Parathyroid adenoma (tissue), 2 donors: ENCODE data around the gene GTF2H1.

Experiments
- H2AFZ ChIP-seq: fragments of 300-600 bp; sonication (generic); one replicate; pipeline ENCODE4 v1.7.0; 2017; ENCODE audit warnings: antibody characterized with exemption, mild to moderate bottlenecking
- H3K27ac ChIP-seq: fragments of 300-600 bp; sonication (generic); one replicate; pipeline ENCODE4 v1.7.0; 2017
- H3K27me3 ChIP-seq: fragments of 300-600 bp; sonication (generic); one replicate; pipeline ENCODE4 v1.7.0; 2017; ENCODE audit warnings: low read length; ENCODE audit not compliant: control insufficient read depth, insufficient read depth
- H3K36me3 ChIP-seq: fragments of 300-600 bp; sonication (generic); one replicate; pipeline ENCODE4 v1.7.0; 2017; ENCODE audit warnings: low read length; ENCODE audit not compliant: control insufficient read depth, insufficient read depth
- H3K4me1 ChIP-seq: fragments of 300-600 bp; sonication (generic); one replicate; pipeline ENCODE4 v1.7.0; 2017; ENCODE audit warnings: control low read depth
- H3K4me2 ChIP-seq: fragments of 300-600 bp; sonication (generic); one replicate; pipeline ENCODE4 v1.7.0; 2017; ENCODE audit warnings: low read length
- H3K4me3 ChIP-seq: fragments of 300-600 bp; sonication (generic); one replicate; pipeline ENCODE4 v1.7.0; 2017; ENCODE audit warnings: low read depth, low read length
- H3K79me2 ChIP-seq: fragments of 300-600 bp; sonication (generic); one replicate; pipeline ENCODE4 v1.7.0; 2017; ENCODE audit warnings: control low read depth
- H3K9ac ChIP-seq: fragments of 300-600 bp; sonication (generic); one replicate; pipeline ENCODE4 v1.7.0; 2017; ENCODE audit warnings: mild to moderate bottlenecking
- H3K9me3 ChIP-seq: fragments of 300-600 bp; sonication (generic); one replicate; pipeline ENCODE4 v1.7.0; 2017; ENCODE audit warnings: low read length; ENCODE audit not compliant: control insufficient read depth
- CTCF ChIP-seq: fragments of 300-600 bp; sonication (generic); IDR thresholded peaks from one replicate; pipeline ENCODE4 v1.7.0; 2017; ENCODE audit warnings: antibody characterized with exemption, mild to moderate bottlenecking
- donor health status: primary hyperparathyroidism.

The GTF2H1 gene

DNA sequence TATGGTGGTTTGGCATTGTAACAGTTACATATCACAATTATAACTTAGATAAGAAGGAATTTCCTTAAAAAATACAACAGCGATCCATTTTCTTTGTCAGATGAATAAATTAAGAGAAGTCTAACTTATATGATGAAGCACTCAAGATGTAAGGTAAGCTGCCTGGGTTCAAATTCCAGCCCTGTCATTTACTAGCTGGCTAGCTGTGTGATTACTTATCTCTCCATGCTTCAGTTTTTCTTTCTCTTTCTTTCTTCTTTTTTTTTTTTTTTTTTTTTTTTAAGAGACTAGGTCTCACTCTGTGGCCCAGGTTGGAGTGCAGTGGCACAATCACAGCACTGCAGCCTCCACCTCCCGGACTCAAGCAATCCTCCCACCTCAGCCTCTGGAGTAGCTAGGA, 49.8 kb downstream of the GTF2H1 start:
- no peak for TF ChIP-seq CTCF
- Histone ChIP-seq H3K27me3 (no peaks in the 10 kb centered on the region), H3K4me2 (no peak overlapping the region), H3K36me3 (no peaks in the 10 kb centered on the region), H3K4me3 (no peak overlapping the region), H3K9me3 (no peaks in the 10 kb centered on the region), H3K27ac (no peak overlapping the region), H3K9ac (no peak overlapping the region), H3K79me2 (no peaks in the 10 kb centered on the region), H3K4me1 (no peaks in the 10 kb centered on the region), H2AFZ (no peak overlapping the region)

GRCh38 chr11:18374956-18375355, 52.6 kb downstream of the GTF2H1 start:
- H3K27me3 ChIP-seq: no peaks in the 10 kb centered on the region
- no peak overlapping the region for H3K27ac ChIP-seq
- no peak overlapping the region for H3K4me3 ChIP-seq
- H2AFZ ChIP-seq: no peak overlapping the region
- no peaks in the 10 kb centered on the region for H3K4me1 ChIP-seq
- H3K9ac ChIP-seq: no peak overlapping the region
- TF ChIP-seq CTCF: no peak
- H3K4me2 ChIP-seq: no peak overlapping the region
- H3K36me3 ChIP-seq: no peaks in the 10 kb centered on the region
- no peaks in the 10 kb centered on the region for H3K79me2 ChIP-seq
- no peaks in the 10 kb centered on the region for H3K9me3 ChIP-seq

GRCh38 chr11:18375941-18376340, 53.6 kb downstream of the GTF2H1 start:
- Histone ChIP-seq H3K4me3 (no peak overlapping the region), H3K4me2 (no peak overlapping the region), H3K9ac (no peak overlapping the region), H3K36me3 (no peaks in the 10 kb centered on the region), H2AFZ (no peak overlapping the region), H3K4me1 (no peaks in the 10 kb centered on the region), H3K79me2 (no peaks in the 10 kb centered on the region), H3K9me3 (no peaks in the 10 kb centered on the region), H3K27me3 (no peaks in the 10 kb centered on the region), H3K27ac (no peak overlapping the region)
- TF ChIP-seq CTCF: no peak

- H3K9me3 ChIP-seq: no peaks in the 10 kb centered on the region
- no peak for TF ChIP-seq CTCF
- H3K27ac ChIP-seq: no peak overlapping the region
- H3K27me3 ChIP-seq: no peaks in the 10 kb centered on the region
- no peak overlapping the region for H3K9ac ChIP-seq
- peaks cover 10% of the 10 kb centered on the region for H3K4me1 ChIP-seq
- H3K4me2 ChIP-seq: no peak overlapping the region
- H2AFZ ChIP-seq: no peak overlapping the region
- no peaks in the 10 kb centered on the region for H3K36me3 ChIP-seq
- no peaks in the 10 kb centered on the region for H3K79me2 ChIP-seq
- H3K4me3 ChIP-seq: no peak overlapping the region
Measured at GRCh38 chr11:18379201-18379600, 56.8 kb downstream of the GTF2H1 start.

DNA sequence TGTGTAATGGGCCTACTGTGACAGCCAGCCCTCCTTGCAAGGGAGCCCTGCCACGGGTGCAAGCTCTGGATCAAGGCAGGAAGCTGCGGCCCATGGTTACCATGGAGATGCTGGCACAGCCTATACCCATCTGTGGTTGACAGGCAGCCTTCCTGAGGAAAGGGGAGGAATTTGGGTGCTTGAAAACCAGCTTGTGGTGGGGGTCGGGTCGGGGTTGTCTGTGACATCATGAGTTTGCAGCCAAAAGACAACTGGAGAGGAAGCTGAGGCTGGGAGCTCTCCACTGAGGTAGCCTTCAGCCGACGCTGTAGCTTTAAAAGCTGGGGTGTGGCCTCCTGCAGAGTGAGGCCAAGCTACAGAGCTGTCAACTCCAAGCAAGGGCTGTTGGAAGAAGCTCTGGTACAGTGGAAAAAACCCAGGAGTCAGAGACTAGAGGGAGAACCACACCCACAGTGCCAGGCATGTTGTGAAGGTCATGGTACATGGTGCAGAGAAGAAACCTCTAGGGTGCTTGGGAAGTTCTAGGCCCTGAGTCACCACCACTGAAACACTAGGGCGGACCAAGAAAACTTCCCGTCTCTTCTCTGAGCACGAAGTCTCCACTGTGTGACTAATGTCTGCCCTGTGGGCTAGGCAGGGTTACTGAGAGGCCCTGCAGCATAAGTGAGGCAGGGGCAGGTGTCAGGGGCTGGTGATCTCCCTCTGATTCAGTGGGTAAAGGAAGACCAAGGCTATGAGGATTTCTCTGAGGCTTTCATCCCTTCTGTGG, 61.2 kb downstream of the GTF2H1 start:
- H3K4me3 ChIP-seq: no peak overlapping the region
- H3K9ac ChIP-seq: no peak overlapping the region
- no peaks in the 10 kb centered on the region for H3K79me2 ChIP-seq
- TF ChIP-seq CTCF: no peak
- peak overlapping the region; percentile 80 for H3K27ac ChIP-seq
- H3K27me3 ChIP-seq: no peaks in the 10 kb centered on the region
- peak overlapping the region; percentile 85 for H2AFZ ChIP-seq
- H3K4me1 ChIP-seq: peaks cover 11% of the 10 kb centered on the region
- H3K4me2 ChIP-seq: peak overlapping the region; percentile 9
- H3K9me3 ChIP-seq: no peaks in the 10 kb centered on the region
- H3K36me3 ChIP-seq: no peaks in the 10 kb centered on the region
